ENCODE data around the gene PRSS50. TPM values are rescaled to one million over a fixed set of nuclear protein-coding genes. Genes with fewer than 3 reads are reported as not detected.
A peak's percentile ranks its signal among the peaks of the same experiment; 100 is the strongest.

Gene PRSS50
- total and polyA plus RNA-seq, 3 donors from 2014 or later: 0.92 to 6.2 (median 3.8) TPM

- DNase-seq: peak; percentile 11
- Histone ChIP-seq H3K9me3 (no peaks in the 10 kb centered on the region), H3K36me3 (ENCODE audit: low read depth, missing control alignments) (no peaks in the 10 kb centered on the region), H3K4me3 (no peak overlapping the region), H3K4me1 (no peaks in the 10 kb centered on the region), H3K27ac (no peak overlapping the region), H3K27me3 (no peaks in the 10 kb centered on the region)
- 93 to 96% methylated on average over 2 to 6 of the region's 6 CpGs for WGBS, 2 donors
- no peak for TF ChIP-seq POLR2A (IDR thresholded peaks at IDR 0.05)
- TF ChIP-seq CTCF (IDR thresholded peaks at IDR 0.05): no peak
- intact Hi-C loops (cut with DNase I; ENCODE audit: low total_unique reads): no loop called here
Measured at GRCh38 chr3:46664188-46664970, 53.3 kb downstream of the PRSS50 start.

- Histone ChIP-seq H3K36me3 (ENCODE audit: low read depth, missing control alignments) (no peaks in the 10 kb centered on the region), H3K4me3 (no peak overlapping the region), H3K9me3 (no peaks in the 10 kb centered on the region), H3K4me1 (no peaks in the 10 kb centered on the region), H3K27me3 (no peaks in the 10 kb centered on the region), H3K27ac (no peak overlapping the region)
- TF ChIP-seq CTCF (IDR thresholded peaks at IDR 0.05): no peak
- TF ChIP-seq POLR2A (IDR thresholded peaks at IDR 0.05): no peak
- peak; percentile 12 for DNase-seq
- 74 to 83% methylated on average over 8 of the region's 8 CpGs for WGBS, 2 donors
- intact Hi-C loops (cut with DNase I; ENCODE audit: low total_unique reads): no loop called here
Measured at GRCh38 chr3:46663591-46664135, 54.0 kb downstream of the PRSS50 start.

- Histone ChIP-seq H3K4me1 (no peaks in the 10 kb centered on the region), H3K27me3 (no peaks in the 10 kb centered on the region), H3K36me3 (ENCODE audit: low read depth, missing control alignments) (no peaks in the 10 kb centered on the region), H3K9me3 (no peaks in the 10 kb centered on the region), H3K27ac (no peak overlapping the region), H3K4me3 (no peak overlapping the region)
- intact Hi-C loops (cut with DNase I; ENCODE audit: low total_unique reads): no loop called here
- WGBS, 2 donors: 48 to 70% methylated on average over 16 to 17 of the region's 17 CpGs
- TF ChIP-seq CTCF (IDR thresholded peaks at IDR 0.05) (no peak), POLR2A (IDR thresholded peaks at IDR 0.05) (no peak)
- DNase-seq: peak; percentile 52
Measured at GRCh38 chr3:46662771-46663551, 54.7 kb downstream of the PRSS50 start.

Small RNA genes within 50 kb of the gene (small RNA-seq; reads per million reads assigned to genes)
- 0 reads per million in 2 donors for gene PRSS45

Other genes with a start within 250 kb of the PRSS50 start
- gene RTP3, start 219.9 kb downstream of the PRSS50 start, total RNA-seq: 1 to 10 TPM in 1 of 2 donors, under 1 TPM in 1; 0.50 to 1.1 TPM
- 2.0 TPM for gene RTP3, start 219.9 kb downstream of the PRSS50 start, polyA plus RNA-seq (ENCODE audit: insufficient read depth, low read depth, low replicate concordance)
- under 1 TPM; 0.71 to 0.99 TPM for gene LRRC2, start 151.6 kb downstream of the PRSS50 start, total RNA-seq
- gene LRRC2, start 151.6 kb downstream of the PRSS50 start, polyA plus RNA-seq (ENCODE audit: insufficient read depth, low read depth, low replicate concordance): 2.2 TPM
- gene FAM240A, start 105.3 kb downstream of the PRSS50 start, total RNA-seq: not detected
- gene FAM240A, start 105.3 kb downstream of the PRSS50 start, polyA plus RNA-seq (ENCODE audit: insufficient read depth, low read depth, low replicate concordance): not detected
- 10 to 100 TPM in 1 of 2 donors, 1 to 10 TPM in 1; 5.4 to 11.2 TPM for gene ALS2CL, start 24.2 kb downstream of the PRSS50 start, total RNA-seq
- 4.4 TPM for gene ALS2CL, start 24.2 kb downstream of the PRSS50 start, polyA plus RNA-seq (ENCODE audit: insufficient read depth, low read depth, low replicate concordance)
- gene TMIE, start 16.5 kb downstream of the PRSS50 start, total RNA-seq: 1 to 10 TPM; 1.5 to 2.3 TPM
- gene TMIE, start 16.5 kb downstream of the PRSS50 start, polyA plus RNA-seq (ENCODE audit: insufficient read depth, low read depth, low replicate concordance): 1.8 TPM
- gene MYL3, start 145.6 kb upstream of the PRSS50 start, total RNA-seq: 1 to 10 TPM; 1.2 to 3.0 TPM
- 14.5 TPM for gene MYL3, start 145.6 kb upstream of the PRSS50 start, polyA plus RNA-seq (ENCODE audit: insufficient read depth, low read depth, low replicate concordance)
- 10 to 100 TPM in 1 of 2 donors, 1 to 10 TPM in 1; 8.4 to 11.3 TPM for gene PTH1R, start 159.9 kb upstream of the PRSS50 start, total RNA-seq
- gene PTH1R, start 159.9 kb upstream of the PRSS50 start, polyA plus RNA-seq (ENCODE audit: insufficient read depth, low read depth, low replicate concordance): 10.2 TPM